Ovary (tissue), 3 donors: ENCODE measurements around the gene SLC35F4.

Experiments
- CTCF ChIP-seq, 3 donors: fragments of 450-650 bp in 2 of 3; fragments of 200-600 bp in 1 of 3; IDR thresholded peaks; one replicate each; pipeline versions ENCODE4 v1.5.1 to v1.8.0; 2016 to 2022; ENCODE audit warnings: antibody characterized with exemption in 3 of 3, mild to moderate bottlenecking in 1 of 3
- EP300 ChIP-seq: sonication (generic); formaldehyde crosslinking; IDR thresholded peaks from one replicate; pipeline ENCODE4 v1.6.1; 2017; ENCODE audit warnings: antibody characterized with exemption
- POLR2A ChIP-seq: fragments of 450-650 bp; IDR thresholded peaks from one replicate; pipeline ENCODE4 v1.6.1; 2017; ENCODE audit warnings: antibody characterized with exemption, mild to moderate bottlenecking, moderate library complexity
- donor health status: DM: no; HTN: no; CAD: no.

- TF ChIP-seq EP300 (no peak), CTCF (IDR thresholded peaks at IDR 0.05) (no peak), POLR2A (no peak)
Observed at GRCh38 chr14:57865403-57866198, at the start of gene SLC35F4.
